ENCODE measurements around the gene NF1.
"Not testable (repeated sequence)": the region's sequence is repeated elsewhere in the genome, so short reads cannot be mapped to it uniquely, and the experiment has no call there.

NF1 gene

GRCh38 chr17:31094600-31095235, at the start of gene NF1:
Gene NF1 (plus strand): TSS chr17:31094977. CDS start chr17:31095310, 333 bp downstream.
- DNase-seq (ENCODE audit: low read depth): peak; percentile 82

- DNase-seq (ENCODE audit: low read depth): not testable (repeated sequence)
Measured at GRCh38 chr17:31046856-31047425, 47.8 kb upstream of the NF1 start.

- DNase-seq (ENCODE audit: low read depth): no peak
Measured at GRCh38 chr17:31048142-31048541, 46.6 kb upstream of the NF1 start.

GRCh38 chr17:31048780-31049179, 46.0 kb upstream of the NF1 start:
- no peak for DNase-seq (ENCODE audit: low read depth)

- no peak for DNase-seq (ENCODE audit: low read depth)
Measured at GRCh38 chr17:31050948-31051347, 43.8 kb upstream of the NF1 start.

GRCh38 chr17:31051506-31051905, 43.3 kb upstream of the NF1 start:
- DNase-seq (ENCODE audit: low read depth): no peak

GRCh38 chr17:31052187-31052889, 42.4 kb upstream of the NF1 start:
- DNase-seq (ENCODE audit: low read depth): no peak

- no peak for DNase-seq (ENCODE audit: low read depth)
Measured at GRCh38 chr17:31053071-31053470, 41.7 kb upstream of the NF1 start.

GRCh38 chr17:31054761-31055160, 40.0 kb upstream of the NF1 start:
- no peak for DNase-seq (ENCODE audit: low read depth)

- no peak for DNase-seq (ENCODE audit: low read depth)
Measured at GRCh38 chr17:31058976-31059375, 35.8 kb upstream of the NF1 start.

GRCh38 chr17:31060791-31061550, 33.8 kb upstream of the NF1 start:
- no peak for DNase-seq (ENCODE audit: low read depth)

- DNase-seq (ENCODE audit: low read depth): no peak
Measured at GRCh38 chr17:31061678-31062077, 33.1 kb upstream of the NF1 start.

GRCh38 chr17:31062346-31062745, 32.4 kb upstream of the NF1 start:
- DNase-seq (ENCODE audit: low read depth): no peak

GRCh38 chr17:31064707-31065106, 30.1 kb upstream of the NF1 start:
- DNase-seq (ENCODE audit: low read depth): no peak

- DNase-seq (ENCODE audit: low read depth): no peak
Measured at GRCh38 chr17:31067691-31068184, 27.0 kb upstream of the NF1 start.

- DNase-seq (ENCODE audit: low read depth): peak; percentile 19
Measured at GRCh38 chr17:31068291-31068690, 26.5 kb upstream of the NF1 start.

GRCh38 chr17:31072186-31072585, 22.6 kb upstream of the NF1 start:
- no peak for DNase-seq (ENCODE audit: low read depth)

GRCh38 chr17:31073411-31073810, 21.4 kb upstream of the NF1 start:
- DNase-seq (ENCODE audit: low read depth): no peak

- no peak for DNase-seq (ENCODE audit: low read depth)
Measured at GRCh38 chr17:31074772-31075555, 19.8 kb upstream of the NF1 start.

GRCh38 chr17:31078290-31078689, 16.5 kb upstream of the NF1 start:
- no peak for DNase-seq (ENCODE audit: low read depth)

GRCh38 chr17:31079731-31080130, 15.0 kb upstream of the NF1 start:
- DNase-seq (ENCODE audit: low read depth): no peak

- no peak for DNase-seq (ENCODE audit: low read depth)
Measured at GRCh38 chr17:31085563-31085962, 9.2 kb upstream of the NF1 start.
